SU-DHL-6 (cell line): ENCODE results near the gene RNF130.

Source experiments
- H2AFZ ChIP-seq: fragments of 200-600 bp; sonication (generic); 2 replicates; pipeline ENCODE4 v1.6.1; 2014; ENCODE audit warnings: low read depth, mild to moderate bottlenecking, moderate library complexity, mixed read lengths, antibody characterized with exemption, low read length; ENCODE audit not compliant: severe bottlenecking
- H3F3A ChIP-seq: fragments of 200-600 bp; shearing (Covaris generic); 2 replicates; pipeline ENCODE4 v1.6.0; 2016; ENCODE audit warnings: antibody characterized with exemption, mild to moderate bottlenecking; ENCODE audit not compliant: insufficient read depth
- H3K27ac ChIP-seq: fragments of 200-600 bp; sonication (generic); 2 replicates; pipeline ENCODE4 v1.5.1; 2016; ENCODE audit warnings: low read depth, mild to moderate bottlenecking, low read length, moderate library complexity, mixed read lengths
- H3K27me3 ChIP-seq: fragments of 200-600 bp; sonication (generic), shearing (Covaris generic); 2 replicates; pipeline ENCODE4 v1.6.0; 2014; ENCODE audit warnings: mild to moderate bottlenecking, low read length
- H3K36me3 ChIP-seq: fragments of 200-600 bp; sonication (generic); 2 replicates; pipeline ENCODE4 v1.6.1; 2014; ENCODE audit warnings: mild to moderate bottlenecking, low read length, mixed read lengths
- H3K4me2 ChIP-seq: fragments of 300-600, 200-600 bp; shearing (Covaris generic), sonication (generic); 2 replicates; pipeline ENCODE4 v1.6.0; 2014; ENCODE audit warnings: low read length, low read depth, mild to moderate bottlenecking; ENCODE audit not compliant: poor library complexity, severe bottlenecking
- H3K4me3 ChIP-seq: fragments of 200-600 bp; sonication (generic); 2 replicates; pipeline ENCODE4 v1.5.1; 2014; ENCODE audit warnings: antibody characterized with exemption, low read length, mild to moderate bottlenecking, mixed read lengths; ENCODE audit not compliant: insufficient read depth, poor library complexity, severe bottlenecking
- H3K79me2 ChIP-seq: fragments of 200-600 bp; sonication (generic); 2 replicates; pipeline ENCODE4 v1.6.1; 2014; ENCODE audit warnings: mild to moderate bottlenecking, low read length, moderate library complexity; ENCODE audit not compliant: insufficient read depth
- H3K9ac ChIP-seq: fragments of 200-600 bp; sonication (generic); 2 replicates; pipeline ENCODE4 v1.7.0; 2014; ENCODE audit warnings: mild to moderate bottlenecking, low read length
- H3K9me2 ChIP-seq: fragments of 200-600 bp; sonication (generic); replicated peaks from 2 replicates; pipeline ENCODE4 v1.6.1; 2014; ENCODE audit warnings: low read length; ENCODE audit not compliant: insufficient read depth
- H3K9me3 ChIP-seq: fragments of 200-600 bp; sonication (generic); 2 replicates; pipeline ENCODE4 v1.6.1; 2014; ENCODE audit warnings: low read length, mixed read lengths; ENCODE audit not compliant: insufficient read depth
- H4K20me1 ChIP-seq: fragments of 200-600 bp; sonication (generic); 2 replicates; pipeline ENCODE4 v1.6.1; 2014; ENCODE audit warnings: low read depth, mild to moderate bottlenecking, antibody characterized with exemption, low read length, moderate library complexity, mixed read lengths
- CTCF ChIP-seq: fragments of 200-600 bp; sonication (generic); IDR thresholded peaks from one replicate; pipeline ENCODE4 v1.5.1; 2017; ENCODE audit warnings: antibody characterized with exemption, mild to moderate bottlenecking, low read length, moderate library complexity; ENCODE audit not compliant: insufficient read depth, poor library complexity, severe bottlenecking
- EZH2phosphoT487 ChIP-seq: fragments of 200-600 bp; sonication (generic), shearing (Covaris generic); conservative IDR thresholded peaks from 2 replicates; pipeline ENCODE4 v1.6.1; 2018; ENCODE audit warnings: mild to moderate bottlenecking, antibody characterized with exemption, low read length, moderate library complexity, mixed read lengths

RNF130 gene

DNA sequence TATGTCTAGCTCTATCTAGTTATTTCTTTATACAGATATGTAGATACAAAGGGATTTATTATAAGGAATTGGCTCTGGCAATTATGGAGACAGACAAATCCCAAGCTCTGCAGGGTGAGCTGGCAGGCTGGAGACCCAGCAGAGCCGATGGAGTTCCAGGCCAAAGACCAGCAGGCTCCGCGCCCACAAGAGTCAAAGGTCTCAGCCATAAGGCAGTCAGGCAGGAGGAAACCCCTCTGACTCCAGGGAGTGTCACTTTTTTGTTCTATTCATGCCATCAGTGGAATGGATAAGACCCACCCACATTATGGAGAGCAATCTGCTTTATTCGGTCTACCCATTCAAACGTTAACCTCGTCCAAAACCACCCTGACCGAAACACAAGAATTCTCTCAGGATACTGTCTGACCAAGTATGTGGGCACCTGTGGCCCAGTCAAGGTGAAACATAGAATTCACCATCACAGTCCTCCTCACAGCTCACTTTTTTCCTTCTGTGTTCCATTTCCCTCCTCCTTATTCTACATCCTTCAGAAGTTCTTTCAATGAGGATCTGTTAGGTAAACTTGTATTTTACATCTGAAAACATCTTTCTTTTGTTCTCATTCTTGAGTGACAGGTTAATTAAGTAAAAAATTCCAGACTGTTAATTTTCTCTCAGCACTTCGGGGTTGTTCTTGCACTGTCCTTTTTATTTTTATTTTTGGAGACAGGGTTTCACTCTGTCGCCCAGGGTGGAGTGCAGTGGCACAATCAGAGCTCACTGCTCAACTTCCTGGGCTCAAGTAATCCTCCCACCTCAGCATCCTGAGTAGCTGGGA lies 21.2 kb downstream of the RNF130 start:
- H3K9me3 ChIP-seq: no peaks in the 10 kb centered on the region
- H3K36me3 ChIP-seq: no peaks in the 10 kb centered on the region
- no peak overlapping the region for H3K27ac ChIP-seq
- H3K27me3 ChIP-seq: no peaks in the 10 kb centered on the region
- no peak overlapping the region for H3K9ac ChIP-seq
- H3K79me2 ChIP-seq: no peaks in the 10 kb centered on the region
- H4K20me1 ChIP-seq: no peaks in the 10 kb centered on the region
- H3K4me3 ChIP-seq: no peak overlapping the region
- H3K4me2 ChIP-seq: no peak overlapping the region
- H3K9me2 ChIP-seq: no peaks in the 10 kb centered on the region
- no peak overlapping the region for H2AFZ ChIP-seq
- TF ChIP-seq EZH2phosphoT487 (no peak), CTCF (no peak)
- H3F3A ChIP-seq: no peaks in the 10 kb centered on the region

- Histone ChIP-seq H3K9me3 (no peaks in the 10 kb centered on the region), H3K4me2 (no peak overlapping the region), H3K36me3 (no peaks in the 10 kb centered on the region), H4K20me1 (no peaks in the 10 kb centered on the region), H3F3A (no peaks in the 10 kb centered on the region), H3K27ac (no peak overlapping the region), H3K9me2 (no peaks in the 10 kb centered on the region), H2AFZ (no peak overlapping the region), H3K4me3 (no peak overlapping the region), H3K27me3 (no peaks in the 10 kb centered on the region), H3K79me2 (no peaks in the 10 kb centered on the region), H3K9ac (no peak overlapping the region)
- TF ChIP-seq CTCF: no peak
- TF ChIP-seq EZH2phosphoT487: no peak
These were observed 22.4 kb downstream of the RNF130 start for GRCh38 chr5:180049185-180049548.

GRCh38 chr5:180047667-180048066 lies 23.9 kb downstream of the RNF130 start:
- no peak overlapping the region for H3K9ac ChIP-seq
- 0 out of 2 replicates have a peak, but pooled peaks cover 6% of the 10 kb centered on the region for H3K27me3 ChIP-seq
- no peaks in the 10 kb centered on the region for H3K79me2 ChIP-seq
- H3K9me3 ChIP-seq: no peaks in the 10 kb centered on the region
- H3K4me3 ChIP-seq: no peak overlapping the region
- no peaks in the 10 kb centered on the region for H3K9me2 ChIP-seq
- no peak overlapping the region for H3K4me2 ChIP-seq
- TF ChIP-seq CTCF: no peak
- TF ChIP-seq EZH2phosphoT487: no peak
- H2AFZ ChIP-seq: no peak overlapping the region
- H3K27ac ChIP-seq: no peak overlapping the region
- H3K36me3 ChIP-seq: no peaks in the 10 kb centered on the region
- no peaks in the 10 kb centered on the region for H4K20me1 ChIP-seq
- H3F3A ChIP-seq: no peaks in the 10 kb centered on the region
